GM06990 (cell line): ENCODE measurements around the gene ADGRB2.
A peak's percentile ranks its signal among the peaks of the same experiment; 100 is the strongest.

Experiments used
- DNase-seq: peaks from one replicate; pipeline ENCODE4 v3.0.0-alpha.2; 2011; ENCODE audit not compliant: insufficient read length; ENCODE audit errors: extremely low read depth
- H3K27me3 ChIP-seq: replicated peaks from 2 replicates; pipeline ENCODE4 v1.6.0; 2011; ENCODE audit warnings: low read length; ENCODE audit not compliant: control insufficient read depth, insufficient read depth
- H3K36me3 ChIP-seq: 2 replicates; pipeline ENCODE4 v1.5.1; 2011; ENCODE audit warnings: low read length; ENCODE audit not compliant: control insufficient read depth, insufficient read depth
- H3K4me3 ChIP-seq: replicated peaks from 2 replicates; pipeline ENCODE4 v1.5.1; 2011; ENCODE audit warnings: low read depth, mild to moderate bottlenecking, control low read depth, low read length
- CTCF ChIP-seq: IDR thresholded peaks from 2 replicates; pipeline ENCODE4 v1.5.1; 2011; ENCODE audit warnings: low read length, control low read depth, mild to moderate bottlenecking, inconsistent platforms; ENCODE audit not compliant: insufficient read depth, poor library complexity, severe bottlenecking

Gene ADGRB2

GRCh38 chr1:31739346-31739745 is 24.8 kb downstream of the ADGRB2 start:
- peak; percentile 43 for DNase-seq
- Histone ChIP-seq H3K27me3 (peaks cover 1% of the 10 kb centered on the region; the same call in 1 of the 2 replicates), H3K36me3 (no peaks in the 10 kb centered on the region), H3K4me3 (no peak overlapping the region)
- no peak for TF ChIP-seq CTCF

- no peak for DNase-seq
- H3K36me3 ChIP-seq = no peaks in the 10 kb centered on the region
- no peak for TF ChIP-seq CTCF
- H3K27me3 ChIP-seq = peaks cover 1% of the 10 kb centered on the region; the same call in 1 of the 2 replicates
- H3K4me3 ChIP-seq = no peak overlapping the region
Measured at GRCh38 chr1:31736675-31737074, 27.5 kb downstream of the ADGRB2 start.

- Histone ChIP-seq H3K27me3 (peaks cover 1% of the 10 kb centered on the region; the same call in 1 of the 2 replicates), H3K36me3 (no peaks in the 10 kb centered on the region), H3K4me3 (no peak overlapping the region)
- no peak for TF ChIP-seq CTCF
- DNase-seq = no peak
Measured at GRCh38 chr1:31735571-31735970, 28.6 kb downstream of the ADGRB2 start.

- Histone ChIP-seq H3K27me3 (peaks cover under 1% of the 10 kb centered on the region; the same call in 1 of the 2 replicates), H3K36me3 (no peaks in the 10 kb centered on the region), H3K4me3 (no peak overlapping the region)
- no peak for DNase-seq
- TF ChIP-seq CTCF = no peak
Measured at GRCh38 chr1:31734582-31735107, 29.5 kb downstream of the ADGRB2 start.

GRCh38 chr1:31733389-31734219 is 30.5 kb downstream of the ADGRB2 start:
- no peaks in the 10 kb centered on the region; the same call in 1 of the 2 replicates for H3K27me3 ChIP-seq
- no peaks in the 10 kb centered on the region for H3K36me3 ChIP-seq
- DNase-seq = no peak
- H3K4me3 ChIP-seq = no peak overlapping the region
- no peak for TF ChIP-seq CTCF
